Measurements from ENCODE around the gene ABHD17B. TPM values are rescaled to one million over a fixed set of nuclear protein-coding genes. Genes with fewer than 3 reads are reported as not detected.

Gene ABHD17B
- total RNA-seq, 4 donors from 2014 or later, result 30.0 to 46.2 (median 34.0) TPM

- no peaks in the 10 kb centered on the region for H3K9me3 ChIP-seq
- no peaks in the 10 kb centered on the region for H3K4me1 ChIP-seq
- no peaks in the 10 kb centered on the region for H3K27me3 ChIP-seq
- H3K4me3 ChIP-seq (replicated peaks in 1 of 3), result no peak overlapping the region
- DNase-seq, result no peak
- intact Hi-C loops (cut with DNase I), result no loop called here
- 91 to 92% methylated on average over 5 of the region's 5 CpGs for WGBS, 2 donors
- no peak for TF ChIP-seq CTCF (IDR thresholded peaks at IDR 0.05)
- H3K36me3 ChIP-seq, result no peaks in the 10 kb centered on the region
- no peak overlapping the region for H3K27ac ChIP-seq
These were observed 71.3 kb downstream of the ABHD17B start for GRCh38 chr9:71839668-71840067.

GRCh38 chr9:71835596-71835995, 75.4 kb downstream of the ABHD17B start:
- intact Hi-C loops (cut with DNase I), result no loop called here

GRCh38 chr9:71830929-71831328, 80.1 kb downstream of the ABHD17B start:
- no peak for DNase-seq
- Histone ChIP-seq H3K27me3 (no peaks in the 10 kb centered on the region), H3K9me3 (no peaks in the 10 kb centered on the region), H3K4me1 (no peaks in the 10 kb centered on the region), H3K4me3 (replicated peaks in 1 of 3) (no peak overlapping the region), H3K27ac (no peak overlapping the region), H3K36me3 (no peaks in the 10 kb centered on the region)
- intact Hi-C loops (cut with DNase I), result no loop called here
- TF ChIP-seq CTCF (IDR thresholded peaks at IDR 0.05) (no peak), POLR2A (IDR thresholded peaks at IDR 0.05) (no peak)
- 71 to 74% methylated on average over 1 of the region's 1 CpG for WGBS, 2 donors

More at GRCh38 chr9:71835596-71835995, 75.4 kb downstream of the ABHD17B start:
- no peak overlapping the region for H3K4me3 ChIP-seq (replicated peaks in 1 of 3)
- no peaks in the 10 kb centered on the region for H3K36me3 ChIP-seq
- H3K27me3 ChIP-seq, result no peaks in the 10 kb centered on the region
- DNase-seq, result no peak
- no peaks in the 10 kb centered on the region for H3K9me3 ChIP-seq
- H3K27ac ChIP-seq, result no peak overlapping the region
- TF ChIP-seq POLR2A (IDR thresholded peaks at IDR 0.05) (no peak), CTCF (IDR thresholded peaks at IDR 0.05) (no peak)
- no peaks in the 10 kb centered on the region for H3K4me1 ChIP-seq

- Histone ChIP-seq H3K4me1 (no peaks in the 10 kb centered on the region), H3K27me3 (no peaks in the 10 kb centered on the region), H3K9me3 (no peaks in the 10 kb centered on the region), H3K27ac (no peak overlapping the region), H3K36me3 (no peaks in the 10 kb centered on the region), H3K4me3 (replicated peaks in 1 of 3) (no peak overlapping the region)
- TF ChIP-seq POLR2A (IDR thresholded peaks at IDR 0.05) (no peak), CTCF (IDR thresholded peaks at IDR 0.05) (no peak)
- 94 to 98% methylated on average over 2 of the region's 3 CpGs for WGBS, 2 donors
- DNase-seq, result no peak
- intact Hi-C loops (cut with DNase I), result no loop called here
These were observed 80.8 kb downstream of the ABHD17B start for GRCh38 chr9:71830153-71830552.

GRCh38 chr9:71826279-71826678, 84.7 kb downstream of the ABHD17B start:
- H3K4me1 ChIP-seq, result no peaks in the 10 kb centered on the region
- no peak for DNase-seq
- no peaks in the 10 kb centered on the region for H3K9me3 ChIP-seq
- intact Hi-C loops (cut with DNase I), result no loop called here
- TF ChIP-seq CTCF (IDR thresholded peaks at IDR 0.05) (no peak), POLR2A (IDR thresholded peaks at IDR 0.05) (no peak)
- no peak overlapping the region for H3K27ac ChIP-seq
- H3K4me3 ChIP-seq (replicated peaks in 1 of 3), result no peak overlapping the region
- no peaks in the 10 kb centered on the region for H3K36me3 ChIP-seq
- WGBS, 2 donors, result 47 to 49% methylated on average over 2 of the region's 2 CpGs
- no peaks in the 10 kb centered on the region for H3K27me3 ChIP-seq

Data from thyroid gland (tissue), 4 donors.